Measurements from ENCODE around the gene GPR150.

DNA sequence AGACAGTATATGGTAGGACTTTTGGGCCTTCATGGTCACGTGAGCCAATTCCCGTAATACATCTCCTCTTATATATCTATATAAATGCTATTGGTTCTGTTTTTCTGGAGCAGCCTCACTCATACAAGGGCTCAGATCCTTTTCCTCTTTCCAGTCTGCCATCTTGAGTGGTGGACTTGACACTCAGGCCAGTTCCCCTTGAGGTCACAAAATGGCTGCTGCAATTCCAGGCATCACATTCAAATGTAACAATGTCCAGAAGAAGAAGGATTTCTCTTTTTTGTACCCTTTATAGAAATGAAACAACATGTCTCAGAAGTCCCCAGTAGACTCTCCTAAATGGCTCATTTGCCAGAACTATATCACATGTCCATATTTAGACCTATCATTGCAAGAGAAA lies 4.5 kb downstream of the GPR150 start:
- TF ChIP-seq POLR2A (IDR thresholded peaks at IDR 0.05) (no peak), CTCF (IDR thresholded peaks at IDR 0.05) (no peak)

All from heart left ventricle (tissue), 13 donors.